Body of pancreas (tissue), 4 donors: Measurements from ENCODE around the gene ZNF785. TPM values are rescaled to one million over a fixed set of nuclear protein-coding genes. Genes with fewer than 3 reads are reported as not detected.

Source experiments
- ATAC-seq: fragments of 150-250 bp; one replicate; pipeline ENCODE4 v1.9.1; 2016
- DNase-seq, 4 donors: peaks; one replicate each; pipeline ENCODE4 v3.0.0-alpha.2; 2019
- H3K27ac ChIP-seq, 4 donors: fragments of 200-600 bp; sonication (generic); 1 replicate in 3 of 4; 2 replicates in 1 of 4; pipeline versions ENCODE4 v1.5.1 to v1.6.1; 2016 to 2019; ENCODE audit warnings: mild to moderate bottlenecking in 1 of 4, mixed read lengths in 1 of 4, moderate library complexity in 1 of 4
- H3K27me3 ChIP-seq, 2 donors: fragments of 200-600 bp; sonication (generic); one replicate each; pipeline ENCODE4 v1.6.0; 2016; ENCODE audit warnings: mild to moderate bottlenecking in 1 of 2
- H3K36me3 ChIP-seq, 2 donors: fragments of 200-600 bp; sonication (generic); replicated peaks in 1 of 2; 2 replicates each; pipeline ENCODE4 v1.5.1; 2016; ENCODE audit warnings: low read depth in 2 of 2; ENCODE audit not compliant: insufficient read depth in 1 of 2
- H3K4me1 ChIP-seq: fragments of 200-600 bp; sonication (generic); one replicate; pipeline ENCODE4 v1.6.0; 2016
- H3K4me3 ChIP-seq, 2 donors: fragments of 200-600 bp; sonication (generic); 1 replicate in 1 of 2; 2 replicates in 1 of 2; pipeline ENCODE4 v1.5.1; 2016 to 2019
- H3K9me3 ChIP-seq, 3 donors: fragments of 200-600 bp; sonication (generic); 1 replicate in 2 of 3; 2 replicates in 1 of 3; pipeline ENCODE4 v1.5.1; 2016
- CTCF ChIP-seq, 7 experiments: fragments of 450-650 bp in 4 of 7; fragments of 200-600 bp in 3 of 7; sonication (generic) in 3 of 7; IDR thresholded peaks; one replicate each; pipeline ENCODE4 v1.5.1; 2016 to 2019; ENCODE audit warnings: antibody characterized with exemption in 7 of 7
- POLR2A ChIP-seq, 3 donors: fragments of 450-650 bp; IDR thresholded peaks; one replicate each; pipeline ENCODE4 v1.6.1; 2016; ENCODE audit warnings: antibody characterized with exemption in 3 of 3, mild to moderate bottlenecking in 2 of 3
- WGBS, 2 donors: methylation state at CpG; one replicate each; pipeline ENCODE4 v1.1.5; 2017; 5-methylcytosine and 5-hydroxymethylcytosine counted together
- intact Hi-C: fragments of 100-400 bp; cut with DNase I; formaldehyde crosslinking; loops from one replicate; pipeline ENCODE4 v1.15.1; 2023
- total RNA-seq, 2 donors: library from RNA; depleted of rRNA; stranded (reverse); fragments of >200 nt; gene quantifications; one replicate each; pipeline ENCODE4 v1.1.0, GENCODE V29; 2016

ZNF785 gene
- total RNA-seq, 2 donors from 2014 or later: 10.9 to 16.1 TPM

- peak overlapping the region; percentile 64 to 90 for H3K4me3 ChIP-seq
- TF ChIP-seq CTCF (IDR thresholded peaks at IDR 0.05): peak in 1 of 7 experiments; percentile 8
- TF ChIP-seq POLR2A (IDR thresholded peaks at IDR 0.05): no peak
- intact Hi-C loops: no loop called here
- 12 to 27% methylated on average over 17 to 40 of the region's 40 CpGs for WGBS, 2 donors
- H3K27me3 ChIP-seq: no peaks in the 10 kb centered on the region
- peak; percentile 52 to 61 (median 58) for DNase-seq
- H3K27ac ChIP-seq: peak overlapping the region; percentile 90 to 98 (median 96)
- ATAC-seq: peak; percentile 49
- H3K9me3 ChIP-seq: no peaks in the 10 kb centered on the region
- peaks cover 4 to 6% of the 10 kb centered on the region in 2 donors for H3K36me3 ChIP-seq
- peaks cover 17% of the 10 kb centered on the region for H3K4me1 ChIP-seq
Observed at GRCh38 chr16:30609002-30609925, 23.8 kb upstream of the ZNF785 start.

- Histone ChIP-seq H3K27me3 (no peaks in the 10 kb centered on the region), H3K9me3 (no peaks in the 10 kb centered on the region), H3K36me3 (peaks cover 8 to 16% of the 10 kb centered on the region in 2 donors), H3K4me1 (peaks cover 17% of the 10 kb centered on the region), H3K27ac (no peak overlapping the region), H3K4me3 (no peak overlapping the region)
- WGBS, 2 donors: 92 to 97% methylated on average over 3 of the region's 3 CpGs
- ATAC-seq (no peak), DNase-seq (no peak)
- no peak for TF ChIP-seq CTCF (IDR thresholded peaks at IDR 0.05)
- no peak for TF ChIP-seq POLR2A (IDR thresholded peaks at IDR 0.05)
- intact Hi-C loops: no loop called here
Observed at GRCh38 chr16:30606004-30606403, 20.5 kb upstream of the ZNF785 start.

DNA sequence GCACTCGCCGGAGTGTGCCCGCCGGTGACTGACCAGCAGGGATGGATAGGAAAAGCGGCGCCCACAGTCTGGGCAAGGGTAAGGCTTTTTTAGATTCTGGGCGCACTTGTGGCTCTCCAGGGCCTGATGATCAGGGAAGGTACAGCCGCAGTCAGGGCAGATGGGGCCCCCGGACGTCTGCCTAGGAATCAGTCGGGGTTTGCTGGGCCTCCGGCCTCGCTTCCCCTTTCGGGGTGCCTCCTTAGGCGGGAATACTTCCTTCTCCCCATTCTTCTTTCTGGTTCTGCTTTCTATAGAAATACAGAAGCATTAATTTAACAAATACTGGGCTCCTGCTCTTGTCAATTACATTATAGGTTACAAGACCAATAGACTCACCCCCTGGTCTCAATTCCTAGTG lies 19.7 kb upstream of the ZNF785 start:
- Histone ChIP-seq H3K4me3 (no peak overlapping the region), H3K27ac (no peak overlapping the region), H3K27me3 (no peaks in the 10 kb centered on the region), H3K9me3 (no peaks in the 10 kb centered on the region), H3K4me1 (peaks cover 17% of the 10 kb centered on the region), H3K36me3 (peaks cover 8 to 16% of the 10 kb centered on the region in 2 donors)
- intact Hi-C loops: no loop called here
- ATAC-seq (no peak), DNase-seq (peak in 1 of 4 donors; percentile 12)
- TF ChIP-seq POLR2A (IDR thresholded peaks at IDR 0.05) (no peak), CTCF (IDR thresholded peaks at IDR 0.05) (no peak)
- WGBS, 2 donors: 81 to 91% methylated on average over 13 to 15 of the region's 15 CpGs

DNA sequence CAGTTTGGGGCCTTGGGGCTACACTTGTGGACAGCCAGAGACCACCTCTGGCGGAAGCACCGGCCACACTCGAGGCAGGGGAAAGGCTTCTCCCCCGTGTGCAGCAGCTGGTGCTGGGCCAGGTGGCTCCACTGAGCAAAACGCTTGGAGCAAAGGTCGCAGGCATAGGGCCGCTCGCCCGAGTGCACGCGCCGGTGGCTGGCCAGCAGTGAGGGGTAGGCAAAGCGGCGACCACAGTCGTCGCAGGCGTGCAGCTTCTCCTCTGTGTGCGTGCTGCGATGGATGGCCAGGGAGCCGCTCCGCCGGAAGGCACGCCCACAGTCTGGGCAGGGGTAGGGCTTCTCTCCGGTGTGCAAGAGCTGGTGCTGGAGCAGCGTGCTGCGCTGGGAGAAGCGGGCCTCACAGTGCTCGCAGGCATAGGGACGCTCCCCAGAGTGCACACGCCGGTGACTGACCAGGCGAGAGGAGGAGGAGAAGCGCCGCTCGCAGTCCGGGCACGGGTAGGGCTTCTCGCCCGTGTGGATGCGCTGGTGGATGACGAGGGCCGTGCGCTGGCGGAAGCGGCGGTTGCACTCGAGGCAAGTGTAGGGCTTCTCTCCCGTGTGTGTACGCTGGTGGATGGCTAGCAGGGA lies 18.9 kb upstream of the ZNF785 start:
- DNase-seq: no peak
- no peak overlapping the region for H3K27ac ChIP-seq
- no peaks in the 10 kb centered on the region for H3K9me3 ChIP-seq
- intact Hi-C loops: no loop called here
- H3K27me3 ChIP-seq: no peaks in the 10 kb centered on the region
- TF ChIP-seq CTCF (IDR thresholded peaks at IDR 0.05) (no peak), POLR2A (IDR thresholded peaks at IDR 0.05) (no peak)
- no peak overlapping the region for H3K4me3 ChIP-seq
- ATAC-seq: no peak
- H3K4me1 ChIP-seq: peaks cover 16% of the 10 kb centered on the region
- 90 to 98% methylated on average over 8 to 49 of the region's 49 CpGs for WGBS, 2 donors
- peaks cover 8 to 16% of the 10 kb centered on the region in 2 donors for H3K36me3 ChIP-seq
